Stimulated activated CD8-positive, alpha-beta memory T cell treated with anti-CD3 and anti-CD28 coated beads, Interleukin-7, amount 100 ng/mL, for 48 hours (primary cell): ENCODE results near the gene FAM83F.

Source experiments
- DNase-seq, 2 donors: peaks; one replicate each; pipeline ENCODE4 v3.0.0-alpha.2; 2020; ENCODE audit warnings: low read depth in 1 of 2; ENCODE audit errors: extremely low read depth in 1 of 2

Gene FAM83F

GRCh38 chr22:40033586-40034380 is 39.0 kb downstream of the FAM83F start:
- DNase-seq: no peak

GRCh38 chr22:40035351-40035750 is 40.6 kb downstream of the FAM83F start:
- no peak for DNase-seq

- no peak for DNase-seq
Measured at GRCh38 chr22:40036126-40036525, 41.4 kb downstream of the FAM83F start.

- peak; percentile 26 to 37 for DNase-seq
Measured at GRCh38 chr22:40036591-40037225, 42.0 kb downstream of the FAM83F start.

- no peak for DNase-seq
Measured at GRCh38 chr22:40037320-40037719, 42.6 kb downstream of the FAM83F start.

- no peak for DNase-seq
Measured at GRCh38 chr22:40039482-40040115, 44.8 kb downstream of the FAM83F start.

GRCh38 chr22:40040927-40041326 is 46.2 kb downstream of the FAM83F start:
- no peak for DNase-seq

- DNase-seq: no peak
Measured at GRCh38 chr22:40041366-40042137, 46.8 kb downstream of the FAM83F start.

- no peak for DNase-seq
Measured at GRCh38 chr22:40042312-40042711, 47.6 kb downstream of the FAM83F start.

GRCh38 chr22:40043081-40043480 is 48.3 kb downstream of the FAM83F start:
- DNase-seq: no peak

- DNase-seq: no peak
Measured at GRCh38 chr22:40043793-40044101, 49.0 kb downstream of the FAM83F start.

GRCh38 chr22:40044102-40044869 is 49.5 kb downstream of the FAM83F start:
- peak; percentile 94 to 97 for DNase-seq

GRCh38 chr22:40044870-40045834 is 50.4 kb downstream of the FAM83F start:
- DNase-seq: peak; percentile 69 to 76

- no peak for DNase-seq
Measured at GRCh38 chr22:40046126-40046525, 51.4 kb downstream of the FAM83F start.

- no peak for DNase-seq
Measured at GRCh38 chr22:40050258-40050657, 55.5 kb downstream of the FAM83F start.

GRCh38 chr22:40051322-40051721 is 56.6 kb downstream of the FAM83F start:
- no peak for DNase-seq

- no peak for DNase-seq
Measured at GRCh38 chr22:40053460-40053859, 58.7 kb downstream of the FAM83F start.

- no peak for DNase-seq
Measured at GRCh38 chr22:40054486-40054885, 59.7 kb downstream of the FAM83F start.

- no peak for DNase-seq
Measured at GRCh38 chr22:40055143-40055883, 60.6 kb downstream of the FAM83F start.
